ENCODE results near the gene HK1.

HK1 gene

DNA sequence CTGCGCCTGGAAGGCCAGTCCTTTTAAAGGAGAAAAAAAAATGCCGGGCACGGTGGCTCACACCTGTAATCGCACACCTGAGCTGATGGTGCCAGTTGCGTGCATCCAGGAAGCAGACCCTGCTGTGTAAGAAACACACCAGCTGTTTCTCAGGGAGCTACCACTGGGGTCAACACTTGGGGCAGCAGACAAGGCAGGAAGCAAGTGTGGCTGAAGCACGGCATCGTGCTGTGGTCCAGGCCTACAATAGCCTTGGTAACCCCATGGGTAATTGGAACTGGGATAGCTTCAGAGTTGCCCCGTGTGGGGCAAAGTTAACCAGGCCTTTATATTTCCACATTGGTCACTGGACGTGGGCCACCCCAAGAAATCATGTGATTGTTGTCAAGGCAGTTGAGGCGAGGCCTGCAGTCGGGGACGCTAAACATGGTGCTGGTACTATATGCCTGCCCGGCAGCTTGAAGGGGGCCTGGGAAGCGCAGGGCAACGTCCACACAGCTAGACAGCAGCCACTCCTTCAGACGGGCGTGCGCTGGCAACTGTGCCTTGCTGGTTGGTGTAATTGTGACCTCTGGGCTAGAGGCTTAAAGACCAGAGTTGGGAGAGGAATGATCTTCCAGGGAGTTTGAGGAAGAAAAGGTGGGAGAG lies 140.9 kb downstream of the HK1 start:
- H3K4me1 ChIP-seq = peaks cover 0 to 13% (median 5%) of the 10 kb centered on the region in 4 donors
- intact Hi-C loops (cut with DNase I; ENCODE audit: low total_unique reads) = loop anchor here (10.0 kb wide), 1 partner anchor 216 kb away; the partner anchor contains the start of gene FAM241B
- H3K27ac ChIP-seq = no peak overlapping the region
- H3K4me3 ChIP-seq = no peak overlapping the region
- no peaks in the 10 kb centered on the region for H3K36me3 ChIP-seq
- no peaks in the 10 kb centered on the region for H3K9me3 ChIP-seq
- TF ChIP-seq, protein P1, sequence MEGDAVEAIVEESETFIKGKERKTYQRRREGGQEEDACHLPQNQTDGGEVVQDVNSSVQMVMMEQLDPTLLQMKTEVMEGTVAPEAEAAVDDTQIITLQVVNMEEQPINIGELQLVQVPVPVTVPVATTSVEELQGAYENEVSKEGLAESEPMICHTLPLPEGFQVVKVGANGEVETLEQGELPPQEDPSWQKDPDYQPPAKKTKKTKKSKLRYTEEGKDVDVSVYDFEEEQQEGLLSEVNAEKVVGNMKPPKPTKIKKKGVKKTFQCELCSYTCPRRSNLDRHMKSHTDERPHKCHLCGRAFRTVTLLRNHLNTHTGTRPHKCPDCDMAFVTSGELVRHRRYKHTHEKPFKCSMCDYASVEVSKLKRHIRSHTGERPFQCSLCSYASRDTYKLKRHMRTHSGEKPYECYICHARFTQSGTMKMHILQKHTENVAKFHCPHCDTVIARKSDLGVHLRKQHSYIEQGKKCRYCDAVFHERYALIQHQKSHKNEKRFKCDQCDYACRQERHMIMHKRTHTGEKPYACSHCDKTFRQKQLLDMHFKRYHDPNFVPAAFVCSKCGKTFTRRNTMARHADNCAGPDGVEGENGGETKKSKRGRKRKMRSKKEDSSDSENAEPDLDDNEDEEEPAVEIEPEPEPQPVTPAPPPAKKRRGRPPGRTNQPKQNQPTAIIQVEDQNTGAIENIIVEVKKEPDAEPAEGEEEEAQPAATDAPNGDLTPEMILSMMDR (IDR thresholded peaks at IDR 0.05) = no peak
- no peaks in the 10 kb centered on the region for H3K27me3 ChIP-seq
- no peak for DNase-seq

GRCh38 chr10:69419744-69420126 lies 141.4 kb downstream of the HK1 start:
- no peak overlapping the region for H3K4me3 ChIP-seq
- intact Hi-C loops (cut with DNase I; ENCODE audit: low total_unique reads) = loop anchor here (10.0 kb wide), 1 partner anchor 215 kb away; the partner anchor contains the start of gene FAM241B
- no peak overlapping the region for H3K27ac ChIP-seq
- H3K9me3 ChIP-seq = no peaks in the 10 kb centered on the region
- peaks cover 0 to 13% (median 5%) of the 10 kb centered on the region in 4 donors for H3K4me1 ChIP-seq
- DNase-seq = no peak
- TF ChIP-seq, protein P1 (IDR thresholded peaks at IDR 0.05) = no peak
- no peaks in the 10 kb centered on the region for H3K36me3 ChIP-seq
- no peaks in the 10 kb centered on the region for H3K27me3 ChIP-seq

GRCh38 chr10:69421611-69422308 lies 143.5 kb downstream of the HK1 start:
- no peak for DNase-seq
- Histone ChIP-seq H3K27ac (no peak overlapping the region), H3K36me3 (no peaks in the 10 kb centered on the region), H3K4me3 (no peak overlapping the region), H3K9me3 (no peaks in the 10 kb centered on the region), H3K4me1 (peaks cover 0 to 5% (median 2%) of the 10 kb centered on the region in 4 donors), H3K27me3 (no peaks in the 10 kb centered on the region)
- TF ChIP-seq, protein P1 (IDR thresholded peaks at IDR 0.05) = no peak
- intact Hi-C loops (cut with DNase I; ENCODE audit: low total_unique reads) = no loop called here

DNA sequence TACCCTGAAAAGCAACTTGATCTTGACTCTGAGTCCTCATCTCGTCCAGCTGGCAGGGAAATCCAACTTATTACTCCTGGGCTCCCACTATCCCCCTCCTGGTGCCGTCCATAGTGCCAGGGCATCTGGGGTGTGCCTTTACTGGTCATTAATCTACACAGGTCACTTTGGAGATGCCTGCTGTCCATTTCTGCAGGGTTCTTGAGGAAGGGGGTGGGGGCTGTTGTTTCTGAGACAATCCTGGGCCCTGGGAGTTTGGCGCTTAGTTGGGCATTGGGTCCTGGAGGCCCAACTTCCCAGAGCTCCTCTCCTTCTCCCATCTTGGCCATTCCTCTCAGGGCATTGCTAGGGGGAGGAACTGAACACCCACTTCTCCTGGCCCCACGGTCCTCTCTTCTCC lies 144.4 kb downstream of the HK1 start:
- Histone ChIP-seq H3K27ac (no peak overlapping the region), H3K4me3 (no peak overlapping the region), H3K4me1 (no peaks in the 10 kb centered on the region), H3K36me3 (no peaks in the 10 kb centered on the region), H3K27me3 (no peaks in the 10 kb centered on the region), H3K9me3 (no peaks in the 10 kb centered on the region)
- intact Hi-C loops (cut with DNase I; ENCODE audit: low total_unique reads) = no loop called here
- no peak for DNase-seq
- TF ChIP-seq, protein P1 (IDR thresholded peaks at IDR 0.05) = no peak

GRCh38 chr10:69425041-69425440 lies 146.7 kb downstream of the HK1 start:
- DNase-seq = no peak
- intact Hi-C loops (cut with DNase I; ENCODE audit: low total_unique reads) = no loop called here

More at GRCh38 chr10:69425041-69425440, 146.7 kb downstream of the HK1 start:
- TF ChIP-seq, protein P1 (IDR thresholded peaks at IDR 0.05) = no peak
- no peaks in the 10 kb centered on the region for H3K27me3 ChIP-seq
- no peaks in the 10 kb centered on the region for H3K36me3 ChIP-seq
- no peaks in the 10 kb centered on the region for H3K9me3 ChIP-seq
- H3K27ac ChIP-seq = no peak overlapping the region
- H3K4me3 ChIP-seq = no peak overlapping the region
- no peaks in the 10 kb centered on the region for H3K4me1 ChIP-seq

Measured in tibial artery (tissue), 4 donors.